Testis (tissue), 2 donors: ENCODE results near the gene AGK.

Experiments used
- CTCF ChIP-seq, 3 experiments: fragments of 450-650 bp in 2 of 3; fragments of 200-600 bp in 1 of 3; sonication (generic) in 1 of 3; IDR thresholded peaks; one replicate each; pipeline ENCODE4 v1.5.1; 2016 to 2019; ENCODE audit warnings: antibody characterized with exemption in 3 of 3, mild to moderate bottlenecking in 2 of 3, moderate library complexity in 1 of 3
- POLR2A ChIP-seq: fragments of 450-650 bp; IDR thresholded peaks from one replicate; pipeline ENCODE4 v1.6.1; 2017; ENCODE audit warnings: antibody characterized with exemption, mild to moderate bottlenecking, moderate library complexity

- no peak for TF ChIP-seq CTCF (IDR thresholded peaks at IDR 0.05)
- TF ChIP-seq POLR2A, result no peak
Measured at GRCh38 chr7:141586878-141587277, 35.7 kb downstream of the AGK start.
